ENCODE data around the gene ENTPD5. TPM values are rescaled to one million over a fixed set of nuclear protein-coding genes. Genes with fewer than 3 reads are reported as not detected.

ENTPD5 gene
- total and polyA plus RNA-seq, 2 donors (not counting 1 experiment from before 2014, with no cell fraction given), result 5.5 to 14.7 TPM

- DNase-seq, result peak; percentile 96
- Histone ChIP-seq H3K4me3 (ENCODE audit: control extremely low read depth in 1 of 5, extremely low read depth in 1 of 5, insufficient read depth in 1 of 5, low read depth in 2 of 5, low read length in 4 of 5) (peak within 1 kb of the TSS; percentile 63 to 94 (median 89)), H3K9ac (ENCODE audit: low read length) (peak within 1 kb of the TSS; percentile 97), H3K9me3 (ENCODE audit: control extremely low read depth in 1 of 3, control insufficient read depth in 2 of 3, insufficient read depth in 1 of 3, low read length in 2 of 3) (no peaks in the 10 kb centered on the region), H2AFZ (ENCODE audit: insufficient read depth, low read depth, low read length, poor library complexity, severe bottlenecking) (peak within 1 kb of the TSS; percentile 88), H3K4me1 (ENCODE audit: control insufficient read depth in 2 of 2, insufficient read depth in 2 of 2, low read length in 2 of 2) (peaks cover 11 to 12% of the 10 kb centered on the region in 2 donors), H3K27me3 (replicated peaks in 1 of 4; ENCODE audit: control extremely low read depth in 1 of 4, control insufficient read depth in 3 of 4, insufficient read depth in 4 of 4, low read length in 3 of 4) (no peaks in the 10 kb centered on the region), H4K20me1 (ENCODE audit: control insufficient read depth, insufficient read depth, low read length, poor library complexity, severe bottlenecking) (no peaks in the 10 kb centered on the region), H3K27ac (ENCODE audit: low read length in 2 of 2) (peak within 1 kb of the TSS; percentile 78 to 96), H3K4me2 (replicated peaks; ENCODE audit: low read depth, low read length, poor library complexity, severe bottlenecking) (peak within 1 kb of the TSS; percentile 91), H3K79me2 (ENCODE audit: control insufficient read depth, insufficient read depth, low read length) (peaks cover 3% of the 10 kb centered on the region), H3K36me3 (replicated peaks in 1 of 2; ENCODE audit: control extremely low read depth in 1 of 2, control insufficient read depth in 1 of 2, extremely low read depth in 1 of 2, insufficient read depth in 2 of 2, low read length in 1 of 2) (peaks cover 5 to 17% of the 10 kb centered on the region in 2 experiments)
- TF ChIP-seq EZH2 (IDR thresholded peaks at IDR 0.05; ENCODE audit: borderline replicate concordance, insufficient read depth, low read depth, low read length, poor library complexity, severe bottlenecking) (no peak), CTCF (IDR thresholded peaks at IDR 0.05) (peak; percentile 11)
- Mint-ChIP-seq H3K27ac (peak within 1 kb of the TSS; percentile 95), H3K4me1 (peaks cover 20% of the 10 kb centered on the region), H3K9me3 (ENCODE audit: insufficient read depth) (no peaks in the 10 kb centered on the region), H3K4me3 (peak within 1 kb of the TSS; percentile 100), H3K27me3 (no peaks in the 10 kb centered on the region)
- ATAC-seq (ENCODE audit: low read depth), result peak; percentile 93
- intact Hi-C loops (cut with micrococcal nuclease), result loop anchor here (1.0 to 10.0 kb wide), 5 partner anchors 69 to 1055 kb away; partner anchors contain the start of genes ALDH6A1, BBOF1, EIF2B2 and ENTPD5
- WGBS (ENCODE audit: insufficient coverage), result under 1% methylated on average over 68 of the region's 70 CpGs
- ChIA-PET CTCF (no interaction called here), POLR2A (interaction anchor here (0.6 to 1.2 kb wide), 4 partner anchors 63 to 324 kb away, joined by 3 to 10 read pairs (median 6); partner anchors contain the start of genes BBOF1, ENTPD5 and ZNF410)
Measured at GRCh38 chr14:73949752-73950734, 69.0 kb downstream of the ENTPD5 start, which contains the start of the genes COQ6 and FAM161B. TSS of gene COQ6 (plus strand) at chr14:73950302. CDS start at chr14:73950333, 31 bp downstream. TSS of gene FAM161B (minus strand) at chr14:73950094. CDS start at chr14:73950026, 68 bp downstream.

Measured in B cell (primary cell).